RCC 7860 (cell line): Measurements from ENCODE around the gene KRT76.

Experiments
- DNase-seq: peaks from one replicate; pipeline ENCODE4 v3.0.0-alpha.2; 2015; ENCODE audit warnings: low spot score
- FAIRE-seq: peaks from 2 replicates; lab custom pipeline; 2012; peaks lifted over from hg19 to GRCh38; lab: Jason Lieb, UNC

KRT76 gene

GRCh38 chr12:52776913-52777395 is at the start of gene KRT76:
KRT76 (minus strand) TSS chr12:52777345; CDS start chr12:52777291, 54 bp downstream.
- DNase-seq, result no peak
- FAIRE-seq, result no peak

DNA sequence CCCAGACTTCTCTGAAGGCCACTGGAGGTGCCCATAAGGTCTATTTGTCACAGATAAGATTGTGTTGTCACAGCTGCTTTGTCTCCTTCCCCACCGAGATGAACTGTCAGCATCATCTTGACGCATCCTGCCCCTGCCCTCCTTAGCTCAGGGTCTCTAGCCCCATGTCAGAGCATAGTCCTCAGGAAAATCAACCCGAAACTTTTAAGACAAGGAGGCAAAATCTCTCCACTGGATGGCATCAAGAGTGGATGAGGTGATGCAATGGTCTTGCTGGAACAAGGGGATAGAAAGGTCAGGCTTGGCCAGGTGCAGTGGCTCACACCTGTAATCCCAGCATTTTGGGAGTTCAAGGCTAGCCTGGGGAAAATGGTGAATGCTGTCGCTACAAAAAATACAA is 48.8 kb upstream of the KRT76 start:
- no peak for FAIRE-seq
- DNase-seq, result no peak

DNA sequence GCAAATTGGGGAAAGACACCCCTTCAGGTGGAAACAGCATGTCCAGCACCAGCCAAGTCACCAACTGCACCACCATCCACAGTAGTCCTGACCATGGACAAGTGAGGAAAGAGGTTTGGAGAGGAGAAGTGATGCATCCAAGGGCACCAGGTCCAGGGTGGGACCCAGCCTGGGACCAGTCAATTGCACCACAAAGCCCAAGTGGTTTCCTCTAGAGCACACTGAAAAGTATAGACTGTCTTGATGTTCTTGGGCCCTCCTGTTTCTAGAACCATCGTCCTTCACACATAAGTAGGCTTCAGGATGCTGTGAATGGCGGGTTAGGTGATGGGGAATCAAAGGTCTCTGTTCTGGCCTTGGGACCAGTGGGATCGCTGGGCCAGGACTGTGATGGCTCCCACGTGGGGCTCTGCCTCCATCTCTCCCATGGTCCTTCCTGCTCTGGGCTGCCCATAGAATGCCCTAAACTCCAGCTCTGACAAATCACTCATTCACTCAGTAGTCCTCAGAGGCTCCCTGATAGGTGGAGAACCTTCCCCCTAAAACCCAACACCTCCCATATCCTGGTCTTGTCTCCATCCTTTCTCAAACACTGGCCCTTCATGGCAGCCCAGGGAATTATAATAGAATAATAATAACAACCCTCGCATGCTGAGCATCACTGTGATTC is 47.7 kb upstream of the KRT76 start:
- no peak for DNase-seq
- FAIRE-seq, result no peak

DNA sequence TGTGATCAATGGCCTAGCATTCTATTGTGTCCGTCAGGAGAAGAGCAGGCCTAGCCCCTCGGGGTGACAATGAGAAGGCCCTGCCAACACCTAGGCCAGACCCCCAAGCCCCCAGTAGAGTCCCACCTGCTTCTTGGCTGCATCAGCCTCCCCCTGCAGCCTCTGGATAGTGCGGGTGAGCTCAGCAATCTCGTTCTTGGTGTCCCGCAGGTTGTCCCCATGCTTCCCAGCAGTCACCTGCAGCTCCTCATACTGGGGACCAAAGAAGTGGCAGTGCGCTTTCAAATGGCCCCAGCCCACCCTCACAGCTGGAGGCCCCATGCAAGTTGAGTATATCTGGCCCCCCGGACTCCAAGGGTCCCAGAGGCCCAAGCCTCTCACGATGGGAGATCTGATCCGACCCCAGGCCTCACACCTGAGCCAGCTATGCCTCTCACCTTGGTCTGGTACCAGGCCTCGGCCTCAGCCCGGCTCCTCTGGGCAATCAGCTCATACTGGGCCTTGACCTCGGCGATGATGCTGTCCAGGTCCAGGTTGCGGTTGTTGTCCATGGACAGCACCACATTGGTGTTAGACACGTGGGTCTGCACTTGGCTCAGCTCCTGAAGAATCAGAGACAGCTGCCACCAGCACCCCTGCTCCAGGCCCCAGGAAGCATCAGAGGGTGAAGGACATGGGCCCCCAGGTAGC is 46.8 kb upstream of the KRT76 start:
- no peak for DNase-seq
- no peak for FAIRE-seq

- no peak for DNase-seq
- FAIRE-seq, result no peak
Observed at GRCh38 chr12:52822771-52823510, 45.8 kb upstream of the KRT76 start.

- DNase-seq, result peak; percentile 8
Observed at GRCh38 chr12:52821826-52822660, 44.9 kb upstream of the KRT76 start.

DNA sequence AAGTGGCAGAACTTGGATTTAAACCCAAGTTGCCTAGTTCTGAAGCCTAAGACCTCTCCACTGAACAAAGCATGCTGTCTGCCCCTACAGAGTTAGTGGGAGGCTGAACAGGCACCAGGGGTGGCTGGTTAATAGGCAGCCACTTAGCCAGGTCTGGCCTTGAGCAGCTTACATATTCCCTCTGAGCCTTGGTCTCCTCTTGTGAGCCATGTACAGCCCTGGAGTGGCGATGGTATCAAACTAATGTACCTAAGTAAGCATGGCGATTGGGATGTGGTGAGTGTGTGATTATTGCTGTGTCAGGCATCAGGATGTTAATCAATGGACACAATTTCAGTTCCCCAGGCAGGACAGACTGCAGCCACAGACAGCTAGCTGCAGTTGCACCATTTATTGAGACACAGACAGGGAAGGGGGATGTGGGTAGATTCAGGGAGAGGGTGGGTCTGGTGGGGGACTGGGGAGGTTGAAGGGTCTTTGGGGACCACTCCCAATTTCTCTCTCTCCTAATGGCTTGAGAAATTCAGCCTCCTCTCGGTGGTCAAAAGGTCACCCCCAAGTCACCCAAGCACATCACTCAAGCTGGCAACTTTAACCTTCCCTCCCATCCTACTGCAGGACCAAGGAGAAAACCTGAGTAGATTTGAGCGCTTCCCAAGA is 44.1 kb upstream of the KRT76 start:
- FAIRE-seq (no peak), DNase-seq (no peak)

More at GRCh38 chr12:52821826-52822660, 44.9 kb upstream of the KRT76 start:
- FAIRE-seq, result no peak

DNA sequence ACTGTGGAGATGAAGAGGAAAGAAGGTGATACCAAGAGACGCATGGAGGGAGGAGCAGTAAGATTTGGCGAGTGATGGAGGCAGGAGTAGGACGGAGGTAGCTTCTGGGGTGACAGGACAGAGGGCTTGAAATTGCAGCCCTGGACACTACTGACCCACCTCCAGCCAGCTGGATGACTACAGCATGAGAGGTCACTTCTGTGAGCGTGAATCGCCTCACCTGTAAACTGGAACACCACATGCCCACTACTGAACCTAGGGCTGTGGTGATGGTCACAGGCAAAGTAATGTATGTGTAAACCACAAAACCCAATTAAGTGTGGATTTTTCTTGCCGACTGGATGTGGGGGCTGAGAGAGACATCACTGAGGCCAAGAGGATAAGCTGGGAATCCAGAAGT is 43.4 kb upstream of the KRT76 start:
- FAIRE-seq, result no peak
- peak; percentile 4 for DNase-seq

- FAIRE-seq, result no peak
- no peak for DNase-seq
Observed at GRCh38 chr12:52819731-52820510, 42.8 kb upstream of the KRT76 start.

DNA sequence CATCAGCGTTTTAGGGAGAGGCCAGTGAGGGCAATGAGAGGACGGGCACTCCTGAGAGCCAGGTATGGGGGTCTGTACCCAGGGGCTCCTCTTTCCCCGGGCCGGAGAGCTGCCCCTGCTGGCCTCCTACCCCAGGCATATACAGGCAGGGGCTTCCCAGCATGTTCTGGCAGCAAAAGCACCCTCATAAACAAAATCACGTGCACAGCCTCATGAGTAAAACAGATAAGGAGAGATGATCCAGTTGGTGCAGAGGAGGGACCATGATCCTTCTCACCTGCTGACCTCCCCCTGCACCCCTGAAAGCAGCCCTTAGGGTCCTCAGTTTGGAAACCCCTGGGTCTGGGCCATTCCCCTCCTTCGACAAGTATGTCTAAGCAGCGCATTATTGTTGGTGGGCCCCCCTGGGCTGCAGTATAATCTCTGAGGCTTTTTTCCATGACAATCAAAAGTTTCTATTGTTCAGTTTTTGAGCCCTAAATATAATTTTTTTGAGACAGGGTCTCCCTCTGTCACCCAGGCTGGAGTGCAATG is 41.8 kb upstream of the KRT76 start:
- FAIRE-seq, result no peak

DNA sequence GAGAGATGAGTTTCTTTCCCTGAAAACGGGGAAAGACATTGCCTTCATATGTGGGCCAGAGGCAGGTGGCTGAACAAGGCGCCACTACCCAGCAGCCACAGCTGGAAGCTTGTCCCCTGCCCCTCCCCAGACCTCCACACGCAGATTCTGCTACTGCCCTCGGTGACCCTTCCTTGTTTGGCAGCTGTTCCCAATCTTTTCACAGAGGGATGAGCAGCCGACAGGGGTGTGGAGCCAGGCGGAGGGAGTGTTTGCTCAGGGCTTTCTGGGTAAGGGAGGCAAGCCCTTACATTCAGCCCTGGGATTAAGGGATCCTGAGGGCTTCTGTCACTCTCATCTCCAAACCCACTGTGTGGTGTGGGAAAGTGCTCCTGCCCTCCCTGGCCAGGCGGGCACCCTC is 41.2 kb upstream of the KRT76 start:
- no peak for FAIRE-seq
- DNase-seq, result no peak

More for the DNA sequence above, 41.8 kb upstream of the KRT76 start:
- no peak for DNase-seq

- DNase-seq (no peak), FAIRE-seq (no peak)
Observed at GRCh38 chr12:52817699-52818238, 40.6 kb upstream of the KRT76 start.

- FAIRE-seq, result no peak
Observed at GRCh38 chr12:52817003-52817698, 40.0 kb upstream of the KRT76 start.

DNA sequence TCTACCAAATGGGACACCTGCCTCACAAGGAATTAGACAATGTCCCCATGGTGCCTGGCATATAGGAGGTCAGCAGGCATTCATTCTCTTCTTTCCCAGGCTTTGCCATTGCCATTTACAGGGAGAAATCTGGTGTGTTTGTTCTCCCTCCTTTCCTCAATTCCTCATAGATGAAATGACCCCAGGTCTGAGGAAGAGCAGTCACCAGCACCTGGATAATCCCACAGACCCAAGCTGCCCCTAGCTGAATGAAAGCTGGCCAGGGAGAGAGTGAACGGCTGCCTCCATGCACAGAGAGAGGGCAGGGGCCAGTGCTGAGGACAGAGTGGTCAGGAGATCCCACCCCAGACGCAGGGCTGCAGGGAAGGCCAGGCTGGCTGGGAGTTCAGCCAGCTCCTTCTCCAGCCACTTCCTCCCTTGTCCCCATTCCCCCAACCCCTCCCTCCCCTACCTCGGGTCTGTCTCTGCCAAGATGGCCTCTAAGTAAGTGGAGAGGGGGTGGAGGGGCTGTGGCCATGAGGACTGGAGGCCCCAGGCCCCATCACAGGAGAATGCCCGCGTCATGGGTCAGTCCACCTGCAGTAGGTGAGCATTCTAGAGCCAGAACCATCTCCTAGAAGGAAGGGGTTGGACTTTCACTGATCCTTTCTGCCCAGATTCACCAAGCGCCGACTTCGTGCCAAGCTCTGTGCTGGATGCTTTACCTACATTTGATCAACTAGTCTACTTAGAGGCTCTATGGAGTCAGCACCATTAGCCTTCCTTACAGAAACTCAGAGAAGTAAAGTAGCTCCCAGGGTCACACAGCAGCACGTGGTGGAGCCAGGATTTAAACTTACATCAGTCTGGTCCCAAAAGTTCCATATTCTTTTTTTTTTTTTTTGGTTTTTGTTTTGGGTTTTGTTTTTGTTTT is 38.8 kb upstream of the KRT76 start:
- no peak for FAIRE-seq
- no peak for DNase-seq

More at GRCh38 chr12:52817003-52817698, 40.0 kb upstream of the KRT76 start:
- no peak for DNase-seq

GRCh38 chr12:52815161-52815560 is 38.0 kb upstream of the KRT76 start:
- FAIRE-seq (no peak), DNase-seq (no peak)

- FAIRE-seq, result no peak
- DNase-seq, result no peak
Observed at GRCh38 chr12:52814710-52815155, 37.6 kb upstream of the KRT76 start.
